ENCODE measurements around the gene PITPNC1. TPM values are rescaled to one million over a fixed set of nuclear protein-coding genes. Genes with fewer than 3 reads are reported as not detected.

The PITPNC1 gene
- polyA plus RNA-seq, 1 experiment = 9.1 TPM

GRCh38 chr17:67566656-67567055, 189.6 kb downstream of the PITPNC1 start:
- POLR2A ChIA-PET = no interaction called here
- DNase-seq (ENCODE audit: low read depth, low spot score) = no peak
- TF ChIP-seq CTCF (IDR thresholded peaks at IDR 0.05; ENCODE audit: low read depth, low read length) = no peak
- CTCF ChIA-PET = no interaction called here
- H3K27me3 ChIP-seq (ENCODE audit: control insufficient read depth, insufficient read depth, low read length) = no peaks in the 10 kb centered on the region
- no peaks in the 10 kb centered on the region for H3K9me3 ChIP-seq (ENCODE audit: control insufficient read depth, insufficient read depth, low read length)
- H3K4me3 ChIP-seq (ENCODE audit: low read depth, low read length) = no peak overlapping the region
- no peak overlapping the region for H3K27ac ChIP-seq (ENCODE audit: low read depth, low read length)

- ChIA-PET POLR2A (interaction anchor here (0.6 kb wide), 1 partner anchor 79 kb away, joined by 4 read pairs; no protein-coding TSS in a partner anchor), CTCF (no interaction called here)
- no peaks in the 10 kb centered on the region for H3K27me3 ChIP-seq (ENCODE audit: control insufficient read depth, insufficient read depth, low read length)
- no peaks in the 10 kb centered on the region for H3K9me3 ChIP-seq (ENCODE audit: control insufficient read depth, insufficient read depth, low read length)
- H3K27ac ChIP-seq (ENCODE audit: low read depth, low read length) = no peak overlapping the region
- TF ChIP-seq CTCF (IDR thresholded peaks at IDR 0.05; ENCODE audit: low read depth, low read length) = no peak
- DNase-seq (ENCODE audit: low read depth, low spot score) = no peak
- no peak overlapping the region for H3K4me3 ChIP-seq (ENCODE audit: low read depth, low read length)
These were observed 192.0 kb downstream of the PITPNC1 start for GRCh38 chr17:67569015-67569451.

- Histone ChIP-seq H3K27ac (ENCODE audit: low read depth, low read length) (no peak overlapping the region), H3K4me3 (ENCODE audit: low read depth, low read length) (no peak overlapping the region), H3K9me3 (ENCODE audit: control insufficient read depth, insufficient read depth, low read length) (no peaks in the 10 kb centered on the region), H3K27me3 (ENCODE audit: control insufficient read depth, insufficient read depth, low read length) (no peaks in the 10 kb centered on the region)
- CTCF ChIA-PET = interaction anchor here (0.6 to 1.0 kb wide), 3 partner anchors 10 to 277 kb away, joined by 3 to 4 read pairs (median 3); no protein-coding TSS in a partner anchor
- TF ChIP-seq CTCF (IDR thresholded peaks at IDR 0.05; ENCODE audit: low read depth, low read length) = no peak
- POLR2A ChIA-PET = no interaction called here
- no peak for DNase-seq (ENCODE audit: low read depth, low spot score)
These were observed 192.8 kb downstream of the PITPNC1 start for GRCh38 chr17:67569873-67570272.

GRCh38 chr17:67570797-67571196, 193.7 kb downstream of the PITPNC1 start:
- DNase-seq (ENCODE audit: low read depth, low spot score) = no peak
- ChIA-PET POLR2A (no interaction called here), CTCF (interaction anchor here (0.6 to 1.0 kb wide), 3 partner anchors 11 to 278 kb away, joined by 3 to 4 read pairs (median 3); no protein-coding TSS in a partner anchor)
- no peak overlapping the region for H3K4me3 ChIP-seq (ENCODE audit: low read depth, low read length)
- H3K27me3 ChIP-seq (ENCODE audit: control insufficient read depth, insufficient read depth, low read length) = no peaks in the 10 kb centered on the region
- no peak overlapping the region for H3K27ac ChIP-seq (ENCODE audit: low read depth, low read length)
- H3K9me3 ChIP-seq (ENCODE audit: control insufficient read depth, insufficient read depth, low read length) = no peaks in the 10 kb centered on the region
- TF ChIP-seq CTCF (IDR thresholded peaks at IDR 0.05; ENCODE audit: low read depth, low read length) = no peak

GRCh38 chr17:67571478-67571877, 194.4 kb downstream of the PITPNC1 start:
- CTCF ChIA-PET = no interaction called here
- Histone ChIP-seq H3K4me3 (ENCODE audit: low read depth, low read length) (no peak overlapping the region), H3K9me3 (ENCODE audit: control insufficient read depth, insufficient read depth, low read length) (no peaks in the 10 kb centered on the region), H3K27me3 (ENCODE audit: control insufficient read depth, insufficient read depth, low read length) (no peaks in the 10 kb centered on the region), H3K27ac (ENCODE audit: low read depth, low read length) (no peak overlapping the region)
- DNase-seq (ENCODE audit: low read depth, low spot score) = no peak
- no peak for TF ChIP-seq CTCF (IDR thresholded peaks at IDR 0.05; ENCODE audit: low read depth, low read length)
- POLR2A ChIA-PET = no interaction called here
